Stimulated activated naive CD8-positive, alpha-beta T cell treated with anti-CD3 and anti-CD28 coated beads, Interleukin-15, Interleukin-2, amounts not matched to agents 100 U/mL and 50 U/mL, for 24 hours (primary cell): ENCODE results near the gene ZDHHC24.

ENCODE experiments used
- ATAC-seq: fragments of 150-1000 bp; cut with Tn5 transposase; one replicate; pipeline ENCODE4 v1.10.0; 2021
- DNase-seq: peaks from one replicate; pipeline ENCODE4 v3.0.0; 2021

The ZDHHC24 gene

GRCh38 chr11:66471142-66471541 lies 74.7 kb downstream of the ZDHHC24 start:
- DNase-seq (no peak), ATAC-seq (no peak)
